GM23248 (cell line): ENCODE results near the gene ALOX12B.

Experiments used
- EZH2 ChIP-seq: fragments of 200-600 bp; sonication (generic); IDR thresholded peaks from 2 replicates; pipeline ENCODE4 v1.6.1; 2018; ENCODE audit warnings: antibody characterized with exemption, mild to moderate bottlenecking; ENCODE audit not compliant: insufficient read depth, poor library complexity, severe bottlenecking
- EZH2phosphoT487 ChIP-seq: fragments of 200-600 bp; sonication (generic); IDR thresholded peaks from 2 replicates; pipeline ENCODE4 v1.6.1; 2018; ENCODE audit warnings: antibody characterized with exemption, moderate library complexity, mild to moderate bottlenecking, low read depth; ENCODE audit not compliant: insufficient read depth

- TF ChIP-seq EZH2 (no peak), EZH2phosphoT487 (no peak)
These were observed 11.8 kb downstream of the ALOX12B start for GRCh38 chr17:8075574-8076342.
